H9 (cell line): ENCODE measurements around the gene PRKCA. TPM values are rescaled to one million over a fixed set of nuclear protein-coding genes. Genes with fewer than 3 reads are reported as not detected.

Experiments
- DNase-seq: peaks from one replicate; pipeline ENCODE4 v3.0.0-alpha.2; 2017
- H2AFZ ChIP-seq: one replicate; pipeline ENCODE4 v1.6.1; 2013; ENCODE audit warnings: mild to moderate bottlenecking, low read length, control low read depth, moderate library complexity
- H2AK5ac ChIP-seq: 2 replicates; pipeline ENCODE4 v1.6.1; 2013; ENCODE audit warnings: low read length, control low read depth, mixed read lengths; ENCODE audit not compliant: insufficient read length
- H2BK120ac ChIP-seq: one replicate; pipeline ENCODE4 v1.6.1; 2013; ENCODE audit warnings: low read depth, mild to moderate bottlenecking, low read length, control low read depth, inconsistent platforms; ENCODE audit not compliant: poor library complexity, severe bottlenecking
- H2BK12ac ChIP-seq: 2 replicates; pipeline ENCODE4 v1.6.1; 2013; ENCODE audit warnings: low read length, control low read depth, mixed read lengths, low read depth; ENCODE audit not compliant: insufficient read length
- H2BK15ac ChIP-seq: 2 replicates; pipeline ENCODE4 v1.6.1; 2013; ENCODE audit warnings: low read depth, low read length, control low read depth
- H2BK20ac ChIP-seq: one replicate; pipeline ENCODE4 v1.6.1; 2013; ENCODE audit warnings: low read depth, mild to moderate bottlenecking, low read length, control low read depth, inconsistent platforms; ENCODE audit not compliant: poor library complexity, severe bottlenecking
- H2BK5ac ChIP-seq: 2 replicates; pipeline ENCODE4 v1.6.1; 2013; ENCODE audit warnings: low read length, control low read depth, mixed read lengths; ENCODE audit not compliant: insufficient read length
- H3K14ac ChIP-seq: 2 replicates; pipeline ENCODE4 v1.6.1; 2013; ENCODE audit warnings: low read length, control low read depth; ENCODE audit not compliant: insufficient read depth
- H3K18ac ChIP-seq: 2 replicates; pipeline ENCODE4 v1.6.1; 2013; ENCODE audit warnings: low read depth, mild to moderate bottlenecking, mixed read lengths, low read length, control low read depth; ENCODE audit not compliant: insufficient read length
- H3K23ac ChIP-seq: 2 replicates; pipeline ENCODE4 v1.6.1; 2013; ENCODE audit warnings: low read length, control low read depth, mixed read lengths, low read depth; ENCODE audit not compliant: insufficient read length
- H3K23me2 ChIP-seq: 2 replicates; pipeline ENCODE4 v1.6.1; 2013; ENCODE audit warnings: low read depth, mild to moderate bottlenecking, mixed read lengths, low read length, control low read depth; ENCODE audit not compliant: insufficient read length, poor library complexity, severe bottlenecking
- H3K27ac ChIP-seq: 2 replicates; pipeline ENCODE4 v1.5.1; 2013; ENCODE audit warnings: low read length, control low read depth, mixed read lengths, low read depth; ENCODE audit not compliant: insufficient read length
- H3K27me3 ChIP-seq: 2 replicates; pipeline ENCODE4 v1.6.1; 2013; ENCODE audit warnings: low read length, control low read depth, inconsistent platforms; ENCODE audit not compliant: insufficient read depth
- H3K4ac ChIP-seq: 2 replicates; pipeline ENCODE4 v1.6.1; 2013; ENCODE audit warnings: low read depth, mild to moderate bottlenecking, control low read depth, inconsistent platforms, low read length, moderate library complexity
- H3K4me1 ChIP-seq: 2 replicates; pipeline ENCODE4 v1.6.1; 2013; ENCODE audit warnings: low read length, control low read depth, inconsistent platforms; ENCODE audit not compliant: insufficient read depth
- H3K4me2 ChIP-seq: 2 replicates; pipeline ENCODE4 v1.6.1; 2013; ENCODE audit warnings: low read length, control low read depth, mixed read lengths; ENCODE audit not compliant: insufficient read length, insufficient read depth
- H3K56ac ChIP-seq: 2 replicates; pipeline ENCODE4 v1.6.1; 2013; ENCODE audit warnings: low read depth, mild to moderate bottlenecking, mixed read lengths, low read length, control low read depth; ENCODE audit not compliant: insufficient read length
- H3K79me1 ChIP-seq: 2 replicates; pipeline ENCODE4 v1.6.1; 2013; ENCODE audit warnings: low read depth, mild to moderate bottlenecking, moderate library complexity, low read length, control low read depth, inconsistent platforms; ENCODE audit not compliant: insufficient read depth, poor library complexity, severe bottlenecking
- H3K79me2 ChIP-seq: 2 replicates; pipeline ENCODE4 v1.6.1; 2013; ENCODE audit warnings: low read length, control low read depth, inconsistent platforms; ENCODE audit not compliant: insufficient read depth
- H3K9ac ChIP-seq: 2 replicates; pipeline ENCODE4 v1.6.1; 2013; ENCODE audit warnings: low read length, control low read depth, mixed read lengths; ENCODE audit not compliant: insufficient read length; ENCODE audit errors: extremely low read depth
- H3K9me3 ChIP-seq: one replicate; pipeline ENCODE4 v1.6.1; 2013; ENCODE audit warnings: low read depth, low read length, inconsistent platforms; ENCODE audit not compliant: control insufficient read depth
- H3T11ph ChIP-seq: one replicate; pipeline ENCODE4 v1.6.1; 2013; ENCODE audit warnings: mild to moderate bottlenecking, low read length, control low read depth, inconsistent platforms
- H4K20me1 ChIP-seq: one replicate; pipeline ENCODE4 v1.6.1; 2013; ENCODE audit not compliant: control insufficient read depth, insufficient read length, insufficient read depth
- H4K5ac ChIP-seq: 2 replicates; pipeline ENCODE4 v1.6.1; 2013; ENCODE audit warnings: low read depth, mild to moderate bottlenecking, mixed read lengths, low read length, control low read depth; ENCODE audit not compliant: insufficient read length
- H4K8ac ChIP-seq: replicated peaks from 2 replicates; pipeline ENCODE4 v1.6.1; 2013; ENCODE audit warnings: low read length, control low read depth, mixed read lengths, low read depth; ENCODE audit not compliant: insufficient read length
- H4K91ac ChIP-seq: 2 replicates; pipeline ENCODE4 v1.6.1; 2013; ENCODE audit warnings: low read depth, mild to moderate bottlenecking, moderate library complexity, mixed read lengths, low read length, control low read depth; ENCODE audit not compliant: insufficient read length
- H3K27ac Mint-ChIP-seq, 3 experiments: 2 replicates in 2 of 3; 3 replicates in 1 of 3; pipeline ENCODE4 v1.8.0; 2020 to 2021; ENCODE audit warnings: mixed read lengths in 3 of 3, mild to moderate bottlenecking in 1 of 3, moderate library complexity in 1 of 3
- H3K27me3 Mint-ChIP-seq: 2 replicates; pipeline ENCODE4 v1.8.0; 2021; ENCODE audit warnings: low read depth, mild to moderate bottlenecking, moderate library complexity, mixed read lengths
- H3K36me3 Mint-ChIP-seq, 3 experiments: 2 replicates in 2 of 3; 3 replicates in 1 of 3; pipeline ENCODE4 v1.8.0; 2020 to 2021; ENCODE audit warnings: low read depth in 3 of 3, mixed read lengths in 3 of 3; ENCODE audit not compliant: insufficient read depth in 1 of 3
- H3K4me1 Mint-ChIP-seq, 2 experiments: 2 replicates each; pipeline ENCODE4 v1.8.0; 2020; ENCODE audit warnings: mixed read lengths in 2 of 2
- H3K4me3 Mint-ChIP-seq, 2 experiments: 2 replicates in 1 of 2; 3 replicates in 1 of 2; pipeline ENCODE4 v1.8.0; 2020 to 2021; ENCODE audit warnings: mild to moderate bottlenecking in 2 of 2, mixed read lengths in 2 of 2, moderate library complexity in 1 of 2
- H3K9me3 Mint-ChIP-seq, 2 experiments: 2 replicates in 1 of 2; 3 replicates in 1 of 2; pipeline ENCODE4 v1.8.0; 2020; ENCODE audit warnings: mild to moderate bottlenecking in 2 of 2, mixed read lengths in 2 of 2, moderate library complexity in 1 of 2
- CTCF ChIP-seq: fragments of 200-600 bp; sonication (generic); conservative IDR thresholded peaks from 3 replicates; pipeline ENCODE4 v1.8.0; 2021; ENCODE audit warnings: antibody characterized with exemption, mild to moderate bottlenecking
- WGBS: extraction: QIAGEN DNeasy Blood & Tissue Kit; methylation state at CpG from one replicate; pipeline ENCODE4 v1.1.7; 2013; ENCODE audit warnings: missing lambda C conversion rate, low lambda C conversion rate, mixed read lengths; ENCODE audit not compliant: insufficient read length; ENCODE audit errors: extremely low coverage; 5-methylcytosine and 5-hydroxymethylcytosine counted together
- total RNA-seq: library from RNA; stranded (reverse); gene quantifications from 2 replicates; pipeline ENCODE4 v1.2.1, GENCODE V29; 2021

The PRKCA gene
- total RNA-seq, 1 experiment from 2014 or later: 10.5 TPM

- Histone ChIP-seq H2BK15ac (no peak overlapping the region), H4K91ac (no peak overlapping the region), H3K23ac (no peak overlapping the region), H4K8ac (no peak overlapping the region), H3K79me2 (no peaks in the 10 kb centered on the region), H2BK20ac (no peak overlapping the region), H3K27ac (no peak overlapping the region), H4K20me1 (no peaks in the 10 kb centered on the region), H3K23me2 (no peaks in the 10 kb centered on the region), H3K14ac (no peak overlapping the region), H3K9me3 (no peaks in the 10 kb centered on the region), H3K9ac (no peak overlapping the region), H3K4me2 (no peak overlapping the region), H3K79me1 (no peaks in the 10 kb centered on the region), H2AFZ (no peak overlapping the region), H3K4me1 (no peaks in the 10 kb centered on the region), H2BK5ac (no peak overlapping the region), H4K5ac (no peak overlapping the region), H2BK12ac (no peak overlapping the region), H3K4ac (no peak overlapping the region), H2AK5ac (no peak overlapping the region), H3K27me3 (no peaks in the 10 kb centered on the region), H3K18ac (no peak overlapping the region), H2BK120ac (no peak overlapping the region), H3K56ac (no peak overlapping the region), H3T11ph (no peak overlapping the region)
- H3K9me3 Mint-ChIP-seq: peaks cover 32 to 33% of the 10 kb centered on the region in 2 experiments
- H3K27ac Mint-ChIP-seq: no peak overlapping the region
- TF ChIP-seq CTCF: no peak
- H3K4me3 Mint-ChIP-seq: no peak overlapping the region
- peaks cover 2% of the 10 kb centered on the region for H3K27me3 Mint-ChIP-seq
- no CpG with 5 or more reads among the region's 4 CpGs for WGBS
- peaks cover 0 to 6% of the 10 kb centered on the region in 2 experiments; a peak in 1 of 4 replicates for H3K4me1 Mint-ChIP-seq
- peaks cover under 1 to 18% (median 2%) of the 10 kb centered on the region in 3 experiments; a peak in 6 of 7 replicates for H3K36me3 Mint-ChIP-seq
- DNase-seq: no peak
Observed at GRCh38 chr17:66849851-66850580, 547.6 kb downstream of the PRKCA start.
